NCI-H345 treated with DMSO at 0.1 percent for 48 hours (cell line): Measurements from ENCODE around the gene ELL.

Source experiments
- DNase-seq: peaks from one replicate; lab custom pipeline; 2025; ENCODE audit not compliant: unreplicated experiment; lab: John Stamatoyannopoulos, UW

The ELL gene

DNA sequence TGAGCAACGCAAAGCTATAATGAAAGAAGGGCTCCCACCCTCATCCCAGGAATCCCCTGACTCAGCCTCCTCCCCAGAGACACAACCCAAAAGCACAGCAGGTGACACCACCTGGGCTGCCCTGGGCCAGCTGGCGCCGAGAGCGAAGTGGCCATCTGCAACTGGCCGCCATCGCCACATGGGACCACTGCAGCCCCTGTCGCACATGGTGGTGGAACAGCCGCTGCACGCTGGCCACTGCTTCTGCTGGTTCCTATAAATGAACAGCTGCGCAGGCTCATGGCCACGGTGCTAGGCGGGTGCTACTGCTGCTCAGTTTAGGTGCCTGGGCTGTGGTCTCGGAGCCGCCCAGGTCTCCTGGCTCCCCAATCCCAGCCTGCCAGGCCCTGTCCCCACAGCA is 72.3 kb downstream of the ELL start:
- DNase-seq, result no peak

DNA sequence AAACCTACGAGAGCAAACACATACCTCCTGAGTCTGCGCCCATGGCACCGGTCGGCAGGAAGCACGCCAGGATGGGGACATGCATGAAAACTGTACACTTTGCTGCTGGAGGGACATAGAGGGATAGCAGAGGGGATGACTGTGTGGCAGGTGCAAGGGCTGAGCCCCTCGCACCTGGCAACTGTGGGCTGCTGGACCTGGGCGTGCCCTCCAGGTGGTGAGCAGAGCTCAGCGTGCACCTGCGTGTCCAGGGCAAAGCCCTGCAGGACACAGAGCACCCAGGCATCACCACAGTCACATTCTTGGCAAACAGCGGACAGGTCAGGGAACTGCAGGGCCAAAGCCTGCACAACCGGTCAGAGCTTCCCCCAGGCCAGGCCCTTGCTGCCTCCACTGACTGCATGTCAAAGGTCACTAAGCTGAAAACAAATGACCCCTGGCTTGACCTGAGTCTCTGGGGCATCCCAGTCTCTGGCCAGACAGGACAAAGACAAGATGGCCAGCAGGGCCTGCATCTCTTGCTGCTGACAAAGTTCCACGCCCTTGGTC is 75.0 kb downstream of the ELL start:
- no peak for DNase-seq

DNA sequence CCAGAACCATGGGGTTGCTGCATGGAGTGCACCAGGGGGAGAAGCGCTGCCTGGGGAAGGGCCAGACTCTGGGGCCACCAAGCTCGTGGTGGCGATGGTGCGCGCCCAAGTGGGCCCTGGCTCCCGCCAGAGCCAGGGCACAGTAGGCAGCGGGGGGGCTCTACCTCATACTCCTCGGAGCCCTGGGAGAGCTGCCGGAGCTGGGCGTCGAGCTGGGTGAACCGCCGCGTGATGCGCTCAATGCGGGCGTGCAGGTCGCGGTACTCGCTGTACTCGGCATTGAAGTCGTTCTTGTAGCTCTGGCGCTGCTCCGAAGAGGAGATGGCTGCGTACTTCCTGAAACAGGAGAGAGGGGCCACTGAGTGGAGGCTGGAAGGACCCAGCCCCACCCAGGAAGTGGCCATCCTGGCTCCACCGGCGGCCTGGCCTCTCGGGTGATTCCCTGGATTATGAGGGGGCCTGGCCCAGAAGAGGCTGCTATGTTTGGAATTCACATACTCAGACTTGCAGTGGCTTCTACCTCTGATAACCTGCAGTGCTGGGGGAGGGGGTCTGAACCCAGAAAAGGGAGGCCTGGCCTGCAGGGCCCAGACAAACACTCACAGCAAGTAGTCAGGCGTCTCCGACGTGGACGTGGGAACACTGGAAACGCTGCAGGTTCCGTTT is 75.6 kb downstream of the ELL start:
- DNase-seq, result no peak

DNA sequence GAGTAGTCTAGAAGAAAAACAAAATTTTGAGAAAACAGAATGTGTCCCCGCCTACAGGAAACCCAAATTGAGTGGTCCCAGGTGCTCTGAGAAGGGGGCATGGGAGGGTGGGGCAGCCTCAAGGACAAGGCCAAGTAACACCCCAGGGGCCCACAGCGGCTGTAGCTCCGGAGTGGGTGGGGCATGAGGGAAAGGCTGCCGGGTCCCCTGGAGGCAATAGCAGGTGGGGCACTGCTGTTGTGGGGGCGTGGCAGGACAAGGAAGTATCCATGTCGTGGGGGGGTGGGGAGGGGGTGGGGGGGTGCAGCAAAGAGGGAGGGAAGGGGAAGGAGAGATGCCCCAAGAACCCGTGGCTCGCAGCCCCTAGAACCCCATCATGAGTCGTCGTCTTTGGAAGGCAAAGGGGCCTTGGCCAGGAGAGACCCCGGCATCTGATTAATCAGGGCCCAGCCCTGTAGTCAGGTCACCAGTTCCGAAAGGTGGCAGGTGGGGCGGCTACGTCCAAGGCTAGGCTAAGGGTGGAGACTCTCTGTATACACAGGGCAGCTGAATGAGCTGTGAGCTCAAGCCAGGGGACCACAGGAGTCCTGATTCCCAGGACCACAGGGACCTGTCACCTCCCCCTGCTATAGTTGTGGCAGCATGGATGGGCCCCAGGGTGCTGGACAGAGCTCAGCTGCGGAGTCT is 76.5 kb downstream of the ELL start:
- DNase-seq, result no peak

DNA sequence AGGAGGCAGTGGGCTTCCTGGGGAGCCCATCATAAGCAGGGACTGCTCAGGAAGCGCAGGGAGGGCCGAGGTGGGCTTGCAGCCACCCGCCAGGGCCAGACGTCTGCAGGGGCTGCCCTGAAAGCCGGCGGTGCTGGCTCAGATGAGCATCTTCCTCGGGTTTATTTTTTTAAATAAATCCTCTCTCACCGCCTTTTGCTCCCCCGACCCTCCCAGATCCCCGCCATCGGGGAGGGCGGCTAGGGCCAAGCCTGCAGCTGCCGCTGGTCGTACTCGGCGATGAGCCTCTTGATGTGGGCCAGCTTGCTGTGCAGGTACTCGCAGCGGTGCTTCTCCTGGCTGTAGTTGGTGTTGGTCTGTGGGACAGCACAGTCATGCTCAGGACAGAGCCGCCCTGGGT is 77.4 kb downstream of the ELL start:
- no peak for DNase-seq

DNA sequence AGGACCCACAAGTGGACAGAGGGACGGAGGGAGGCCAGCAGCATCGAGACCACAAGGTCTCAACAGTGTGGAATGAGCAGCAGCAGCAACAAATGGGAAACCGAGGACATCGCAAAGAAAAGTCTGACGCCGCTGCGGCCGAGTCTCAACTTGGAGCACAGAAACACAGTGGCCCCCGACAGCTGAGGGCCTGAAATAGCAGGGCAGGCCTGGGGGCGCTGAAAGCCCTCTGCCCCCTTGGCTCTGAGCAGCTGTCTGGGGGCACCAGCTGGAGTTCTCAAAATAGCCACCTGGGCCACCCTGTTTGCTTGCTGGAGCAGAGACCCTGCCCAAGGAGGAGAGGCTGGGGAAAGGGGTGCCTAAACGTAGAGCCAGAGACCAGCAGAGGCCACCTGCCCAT is 78.0 kb downstream of the ELL start:
- no peak for DNase-seq

DNA sequence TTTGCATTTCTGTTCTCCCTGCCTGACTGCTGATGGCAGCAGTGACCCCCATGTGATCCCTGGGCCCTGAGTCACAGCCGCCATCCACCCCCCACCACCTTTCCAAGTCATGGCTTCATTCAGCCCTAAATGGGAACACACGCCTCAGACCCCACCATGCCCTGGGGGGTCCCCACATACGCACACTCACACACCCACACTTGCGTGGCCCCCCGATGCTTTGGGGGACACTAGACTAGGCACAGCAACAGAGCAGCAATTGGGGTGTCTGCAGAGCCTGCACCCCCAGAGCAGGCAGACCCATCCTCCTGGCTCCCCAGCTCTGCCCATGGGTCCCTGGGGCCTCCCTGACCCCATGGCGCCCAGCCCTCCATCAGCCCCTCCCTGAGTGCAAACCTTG is 78.5 kb downstream of the ELL start:
- no peak for DNase-seq

DNA sequence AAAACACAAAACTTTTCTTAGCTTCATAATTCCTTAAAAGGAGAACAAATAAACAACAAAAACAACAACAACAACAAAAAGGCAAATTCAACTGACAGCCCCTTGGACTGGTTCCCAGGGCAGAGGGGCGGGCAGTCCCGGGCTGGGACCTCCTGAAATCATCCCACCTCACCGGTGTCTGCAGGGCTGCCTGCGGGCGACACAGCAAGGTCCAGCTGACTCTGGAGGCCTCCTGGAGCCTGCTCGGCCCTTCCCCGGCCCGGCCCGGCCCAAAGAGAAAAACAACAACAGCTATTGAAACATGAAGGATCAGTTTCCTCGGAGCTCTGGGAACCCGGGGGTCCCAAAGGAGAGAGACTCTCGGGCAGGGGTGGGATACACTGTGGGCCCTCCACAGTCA is 78.9 kb downstream of the ELL start:
- no peak for DNase-seq

DNA sequence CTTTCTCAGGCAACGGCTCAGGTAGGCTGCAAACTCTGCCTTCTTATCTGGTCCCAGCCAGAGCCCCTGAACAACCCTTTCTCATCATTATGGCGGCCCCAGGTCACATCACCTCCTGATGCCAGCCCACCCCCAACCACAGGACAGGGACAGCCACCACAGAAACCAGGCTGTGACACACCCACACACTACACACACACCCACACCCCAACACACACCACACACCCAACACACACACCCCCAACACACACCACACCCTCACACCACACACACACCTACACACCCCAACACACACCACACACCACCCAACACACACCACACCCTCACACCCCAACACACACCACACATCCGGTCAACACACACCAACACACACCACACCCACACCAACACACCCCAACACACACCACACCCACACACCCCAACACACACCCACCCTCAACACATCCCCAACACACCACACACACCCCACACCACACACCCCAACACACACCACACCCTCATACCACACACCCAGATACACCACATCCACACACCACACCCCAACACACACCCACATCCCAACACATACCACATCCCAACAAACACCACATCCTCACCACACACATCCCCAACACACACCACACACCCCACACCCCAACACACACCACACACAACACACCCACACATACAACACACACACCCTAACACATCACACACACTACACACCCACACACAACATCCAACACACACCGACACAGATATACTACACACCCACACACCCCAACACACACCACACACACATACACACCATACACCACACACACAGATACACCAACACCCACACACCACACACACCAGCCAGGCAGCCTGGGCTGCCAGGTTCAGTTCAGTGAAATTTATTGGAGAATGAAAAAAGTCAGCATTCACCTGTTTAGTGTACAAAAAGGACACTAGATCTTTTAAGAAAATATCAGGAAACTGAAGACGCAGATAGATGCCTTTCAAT is 79.8 kb downstream of the ELL start:
- DNase-seq, result no peak

DNA sequence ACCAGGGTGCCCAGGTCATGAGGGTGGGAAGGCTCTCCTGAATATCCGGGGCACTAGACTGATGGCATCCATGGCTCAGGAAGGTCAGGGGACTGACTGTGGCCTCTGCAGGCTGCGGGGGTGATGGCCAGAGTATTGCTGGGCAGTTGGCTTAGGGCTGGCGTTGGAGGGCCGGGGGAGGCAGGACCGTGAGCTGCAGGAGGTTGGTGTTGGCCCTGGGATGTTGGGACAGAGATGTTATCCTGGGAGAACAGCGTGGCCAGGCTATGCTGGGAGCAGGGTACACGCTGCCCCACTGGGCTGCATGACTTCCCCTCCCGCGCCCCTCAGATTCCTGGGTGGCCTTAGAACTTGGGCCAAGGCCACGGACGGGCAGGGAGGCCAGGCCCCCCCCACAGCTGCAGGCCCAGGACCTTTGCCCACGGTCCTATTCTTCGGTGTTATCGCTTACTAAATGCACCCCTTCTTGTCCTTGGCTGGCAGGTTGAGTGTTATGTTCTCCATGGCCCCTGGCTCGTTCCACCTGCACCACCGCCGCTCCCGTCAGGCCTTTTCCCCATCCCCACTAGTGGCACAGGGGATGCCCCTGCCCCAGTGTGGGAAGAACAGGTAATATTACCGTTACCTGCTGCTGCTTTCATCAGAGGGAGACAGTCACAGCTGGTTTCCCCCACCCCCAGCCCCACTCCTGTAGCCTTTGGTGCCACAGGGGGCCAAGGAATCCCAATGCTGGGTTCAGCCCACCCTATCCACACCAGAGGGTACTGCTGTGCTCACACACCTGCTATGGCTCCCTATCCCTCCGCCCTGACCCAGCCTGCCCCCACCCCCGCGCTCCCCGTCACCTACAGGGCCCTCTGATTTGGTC is 80.7 kb downstream of the ELL start:
- no peak for DNase-seq

DNA sequence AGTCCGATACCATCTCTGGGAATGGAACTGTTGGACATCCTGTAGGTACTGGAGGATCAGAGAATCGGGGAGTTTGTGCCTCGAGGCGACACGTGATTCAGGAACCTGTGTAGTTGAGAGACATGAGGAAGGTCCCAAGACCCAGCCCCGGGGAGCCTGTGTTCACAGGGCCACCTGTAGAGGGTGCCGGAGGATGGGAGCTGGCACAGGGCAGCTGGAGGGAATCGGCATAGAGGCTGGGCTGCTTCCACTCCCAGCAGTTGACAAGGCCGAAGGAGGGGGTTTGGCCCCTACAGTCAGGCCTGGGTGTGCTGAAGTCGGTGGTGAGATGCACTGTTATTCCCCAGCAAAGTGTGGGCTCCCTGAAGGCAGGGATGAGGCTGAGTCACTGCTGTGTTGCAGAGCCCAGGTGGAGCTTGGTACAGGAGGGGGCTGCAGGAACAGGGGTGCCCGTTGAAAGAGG is 81.4 kb downstream of the ELL start:
- DNase-seq, result no peak

DNA sequence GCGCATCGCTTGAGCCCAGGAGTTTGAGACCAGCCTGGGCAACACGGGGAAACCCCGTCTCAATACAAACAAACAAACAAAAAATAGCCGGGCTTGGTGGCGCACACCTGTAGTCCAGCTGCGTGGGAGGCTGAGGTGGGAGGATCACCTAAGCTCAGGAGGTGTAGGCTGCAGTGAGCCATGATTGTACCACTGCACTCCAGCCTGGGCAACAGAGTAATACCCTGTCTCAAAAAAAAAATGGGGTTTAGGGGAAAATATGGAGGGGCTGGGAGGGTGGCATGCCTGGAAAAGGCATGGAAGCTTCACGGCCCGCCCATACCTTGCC is 82.0 kb downstream of the ELL start:
- DNase-seq, result no peak

DNA sequence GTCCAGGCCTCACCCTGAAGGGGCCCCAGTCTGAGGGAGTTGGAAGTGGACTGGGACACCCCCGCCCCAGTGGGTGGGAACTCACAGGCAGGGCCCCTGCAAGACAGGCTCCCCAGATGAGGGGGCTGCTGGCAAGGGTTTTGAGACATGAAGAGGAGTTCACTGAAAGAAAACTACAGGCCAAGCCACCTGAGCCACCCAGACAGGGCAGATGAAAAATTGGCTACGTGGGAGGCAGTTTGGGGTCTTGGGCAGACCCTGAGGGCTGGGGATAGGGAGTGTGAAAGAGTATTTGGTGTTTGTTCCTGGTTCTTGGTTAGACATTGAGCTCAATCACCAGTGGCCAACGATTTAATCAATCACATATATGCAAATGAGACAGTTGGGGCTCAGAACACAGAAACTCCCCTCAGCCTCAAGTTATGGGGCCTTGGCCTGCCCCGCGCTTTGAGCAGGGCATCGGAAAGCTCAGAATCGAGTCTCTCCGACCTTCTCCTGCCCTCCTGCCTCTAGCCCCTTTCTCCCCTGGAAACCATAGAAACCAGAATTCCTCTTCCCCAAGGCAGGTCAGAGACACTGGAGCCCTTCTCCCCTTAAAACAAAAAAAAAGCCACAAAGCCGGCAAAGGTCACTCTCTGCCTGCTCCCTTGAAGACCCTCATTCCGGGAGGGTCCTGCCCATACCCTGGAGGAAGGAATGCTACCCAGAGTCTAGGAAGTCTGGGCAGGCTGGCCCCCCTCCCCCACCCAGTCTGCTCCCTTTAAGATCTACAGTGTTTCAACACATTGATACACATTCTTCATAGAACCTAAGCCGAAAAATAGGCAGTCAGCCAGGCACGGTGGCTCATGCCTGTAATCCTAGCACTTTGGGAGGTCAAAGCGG is 82.6 kb downstream of the ELL start:
- DNase-seq, result no peak

DNA sequence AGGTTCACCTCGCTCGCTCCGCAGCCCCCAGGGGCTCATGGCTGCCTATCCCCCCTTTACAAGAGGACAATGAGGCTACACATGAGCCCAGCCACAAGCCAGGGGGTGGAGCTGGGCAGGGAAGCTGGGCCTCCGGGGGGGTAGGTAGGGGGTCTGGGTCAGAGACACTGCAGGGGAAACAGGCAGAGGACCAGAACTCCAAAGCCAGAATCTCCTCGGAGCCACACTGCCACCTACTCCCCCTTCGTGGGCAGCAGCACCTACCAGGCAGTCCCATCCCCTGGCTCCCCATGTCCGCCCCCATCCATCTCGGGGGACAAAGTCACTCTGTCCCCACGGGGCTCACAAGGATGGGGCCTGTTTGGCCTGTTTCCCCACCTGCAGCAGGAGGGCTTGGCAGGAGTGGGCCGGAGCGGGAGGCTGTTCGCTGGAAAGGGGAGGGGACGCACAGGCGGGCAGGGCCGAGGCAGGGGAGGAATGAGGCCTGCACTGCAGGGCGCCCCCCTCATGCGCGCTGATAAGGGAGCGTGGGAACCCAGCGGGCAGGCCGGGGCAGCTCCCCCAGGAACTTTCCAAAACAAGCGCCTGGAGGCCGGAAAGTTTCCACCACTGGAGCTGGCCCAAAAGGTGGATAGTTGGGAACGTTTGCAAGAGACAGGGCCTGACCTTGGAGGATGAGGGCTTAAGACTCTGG is 83.4 kb downstream of the ELL start:
- no peak for DNase-seq

DNA sequence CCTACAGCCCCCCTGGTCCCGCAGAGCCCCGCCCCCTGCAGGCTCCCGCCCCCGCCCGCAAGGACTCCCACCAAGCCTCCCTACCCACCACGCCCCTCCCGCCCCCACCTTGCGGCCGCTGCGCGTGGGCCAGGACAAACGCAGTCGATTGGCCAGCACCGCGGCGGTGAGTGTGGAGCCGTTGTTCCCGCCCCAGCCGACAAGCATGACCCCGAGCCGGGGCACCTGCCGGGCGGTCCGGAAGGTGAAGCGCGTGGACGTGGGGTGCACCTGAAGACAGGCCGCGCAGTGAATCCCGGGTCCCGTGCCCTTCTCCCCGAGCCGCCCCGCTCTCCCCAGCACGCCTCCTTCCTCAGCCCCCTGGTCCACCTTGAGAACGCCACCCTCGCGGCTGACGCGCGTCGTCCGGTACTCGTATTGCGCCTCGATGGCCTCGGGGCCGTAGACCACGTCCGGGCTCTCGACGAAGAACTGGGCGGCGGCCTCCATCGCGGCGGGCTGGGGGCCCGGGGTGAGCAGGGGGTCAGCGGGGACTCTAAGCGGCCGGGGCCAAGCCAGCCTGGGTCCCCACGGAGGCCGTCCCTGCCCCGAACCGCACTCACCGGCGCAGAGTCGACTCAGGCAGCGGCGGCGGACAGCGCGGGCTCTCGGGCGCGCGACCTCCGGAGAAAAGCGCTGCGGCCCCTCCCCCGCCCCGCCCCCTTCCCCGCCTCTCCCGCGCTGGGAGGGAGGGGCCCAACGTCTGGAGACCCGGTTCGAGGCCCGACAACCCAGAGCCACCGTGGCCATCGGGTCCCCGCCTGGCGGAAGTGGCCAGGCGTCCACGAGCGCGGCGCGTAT is 84.2 kb downstream of the ELL start, which contains the start of gene ISYNA1:
Gene ISYNA1 (minus strand): TSS at position 643 of the 840 bp plus-strand sequence. CDS start 154 bp downstream, at position 489.
- DNase-seq, result no peak

DNA sequence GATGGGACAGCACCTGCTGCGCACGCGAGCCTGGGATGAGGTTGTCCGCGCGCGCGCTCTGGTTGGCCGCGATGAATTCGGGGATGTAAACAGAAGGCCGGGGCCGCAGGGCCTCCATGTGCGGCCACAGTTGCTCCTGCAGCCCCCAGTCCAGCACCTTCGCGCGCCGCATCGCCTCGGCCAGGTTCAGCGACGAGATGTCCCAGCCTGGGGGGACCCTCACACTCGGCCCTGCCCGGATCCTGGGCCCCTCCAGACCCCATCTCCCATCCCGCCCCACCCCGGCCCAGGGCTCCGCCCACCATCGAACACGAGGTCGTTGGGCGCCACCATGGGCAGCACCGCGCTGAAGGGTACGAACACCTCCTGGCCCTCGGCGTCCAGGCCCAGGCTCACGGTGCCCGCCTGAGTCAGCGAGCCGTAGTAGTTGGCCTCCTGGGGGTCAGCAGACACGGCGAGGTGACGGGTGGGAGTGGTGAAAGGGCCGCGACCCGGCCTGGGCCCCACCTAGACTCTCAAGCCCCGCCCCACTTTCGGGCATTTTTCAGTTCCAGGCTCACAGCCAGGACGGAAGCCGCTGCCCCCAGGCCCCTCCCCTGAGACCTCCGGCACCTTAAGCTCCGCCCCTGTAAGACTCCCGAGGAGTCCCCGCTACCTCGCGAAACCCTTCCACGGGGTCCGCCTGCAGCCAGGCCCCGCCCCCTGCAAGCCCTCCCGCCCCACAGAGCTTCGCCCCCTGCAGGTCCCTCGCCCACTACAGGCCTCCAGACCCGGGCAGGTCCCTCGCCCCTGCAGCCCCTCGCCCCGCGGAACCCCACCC is 85.0 kb downstream of the ELL start:
- DNase-seq, result peak; percentile 51
